Skeletal muscle tissue (tissue), 4 donors: ENCODE results near the gene ARHGAP1. TPM values are rescaled to one million over a fixed set of nuclear protein-coding genes. Genes with fewer than 3 reads are reported as not detected.
A peak's percentile ranks its signal among the peaks of the same experiment; 100 is the strongest.

Source experiments
- H3K27ac ChIP-seq: one replicate; pipeline ENCODE4 v1.7.0; 2013; ENCODE audit warnings: mild to moderate bottlenecking, low read depth, low read length, inconsistent platforms
- H3K27me3 ChIP-seq, 3 donors: one replicate each; pipeline ENCODE4 v1.7.0; 2013; ENCODE audit warnings: low read length in 3 of 3; ENCODE audit not compliant: control insufficient read depth in 3 of 3, insufficient read depth in 3 of 3
- H3K36me3 ChIP-seq, 3 donors: one replicate each; pipeline ENCODE4 v1.7.0; 2013; ENCODE audit warnings: low read length in 3 of 3; ENCODE audit not compliant: control insufficient read depth in 3 of 3, insufficient read depth in 3 of 3
- H3K4me1 ChIP-seq, 3 donors: one replicate each; pipeline ENCODE4 v1.7.0; 2013; ENCODE audit warnings: low read length in 3 of 3, mild to moderate bottlenecking in 3 of 3; ENCODE audit not compliant: control insufficient read depth in 3 of 3, insufficient read depth in 3 of 3
- H3K4me3 ChIP-seq, 3 donors: one replicate each; pipeline ENCODE4 v1.7.0; 2013; ENCODE audit warnings: low read length in 3 of 3
- H3K9ac ChIP-seq, 3 donors: one replicate each; pipeline ENCODE4 v1.7.0; 2013; ENCODE audit warnings: low read length in 3 of 3, mild to moderate bottlenecking in 3 of 3, moderate library complexity in 2 of 3, low read depth in 1 of 3
- H3K9me3 ChIP-seq, 3 donors: one replicate each; pipeline ENCODE4 v1.7.0; 2013; ENCODE audit warnings: low read length in 3 of 3; ENCODE audit not compliant: control insufficient read depth in 3 of 3
- total RNA-seq: library from RNA; depleted of rRNA; stranded (reverse); fragments of >200 nt; gene quantifications from one replicate; pipeline ENCODE4 v1.2.3, GENCODE V29; 2014
- donor health status: Osteomylitis.

ARHGAP1 gene
- total RNA-seq, 1 donor from 2014 or later = 19.8 TPM

DNA sequence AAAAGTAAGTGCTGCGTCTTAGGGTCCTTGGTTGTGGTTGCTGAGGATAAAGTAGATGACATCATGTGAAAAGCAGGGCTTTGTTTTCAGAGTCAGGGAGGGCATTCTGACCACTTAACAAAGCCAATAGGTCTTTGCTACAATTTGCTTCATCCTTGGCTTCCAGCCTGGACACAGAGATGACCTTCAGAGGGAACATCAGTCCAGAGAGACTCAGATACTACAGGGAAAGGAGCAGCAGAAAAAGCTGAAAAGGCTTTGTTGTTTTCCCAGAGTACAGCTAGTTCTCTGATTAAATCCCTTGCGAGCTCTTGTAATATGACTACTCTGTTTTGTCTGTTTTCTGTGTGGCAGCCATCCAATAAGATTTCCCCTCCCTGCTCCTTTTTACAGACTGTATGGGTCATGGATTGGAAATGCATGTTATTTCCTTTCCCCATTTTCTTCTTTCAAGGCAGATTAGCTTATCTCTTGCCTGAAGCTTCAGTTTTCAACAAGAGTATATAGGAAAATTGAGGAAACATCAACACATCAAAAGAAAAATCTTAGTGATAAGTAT is 51.2 kb downstream of the ARHGAP1 start:
- Histone ChIP-seq H3K4me3 (no peak overlapping the region), H3K36me3 (peaks cover 32 to 62% (median 51%) of the 10 kb centered on the region in 3 donors), H3K9me3 (no peaks in the 10 kb centered on the region), H3K9ac (no peak overlapping the region), H3K27ac (peak overlapping the region; percentile 44), H3K27me3 (no peaks in the 10 kb centered on the region), H3K4me1 (peaks cover 0 to 11% (median 0%) of the 10 kb centered on the region in 3 donors)

DNA sequence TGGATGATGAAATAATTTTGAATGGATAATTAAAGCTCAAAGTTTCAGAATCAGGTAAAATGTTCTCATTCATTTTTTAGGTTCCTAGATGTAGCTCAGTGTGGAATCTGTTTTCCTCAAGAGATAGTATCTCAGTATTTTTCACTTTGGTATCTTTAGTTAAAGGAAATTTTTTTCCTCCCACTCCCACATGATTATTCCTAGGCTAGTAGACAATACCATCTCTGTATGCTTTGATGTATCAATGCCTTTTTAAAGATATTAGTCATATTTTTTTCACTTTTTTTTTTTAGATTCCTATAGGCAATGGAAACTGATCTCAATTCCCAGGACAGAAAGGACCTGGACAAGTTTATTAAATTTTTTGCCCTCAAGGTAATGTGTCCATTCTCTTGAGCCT is 56.4 kb downstream of the ARHGAP1 start:
- H3K27me3 ChIP-seq = no peaks in the 10 kb centered on the region
- H3K9ac ChIP-seq = no peak overlapping the region
- H3K4me3 ChIP-seq = no peak overlapping the region
- H3K4me1 ChIP-seq = peaks cover 0 to under 1% (median 0%) of the 10 kb centered on the region in 3 donors
- no peaks in the 10 kb centered on the region for H3K9me3 ChIP-seq
- no peak overlapping the region for H3K27ac ChIP-seq
- peaks cover 17 to 30% (median 30%) of the 10 kb centered on the region in 3 donors for H3K36me3 ChIP-seq

DNA sequence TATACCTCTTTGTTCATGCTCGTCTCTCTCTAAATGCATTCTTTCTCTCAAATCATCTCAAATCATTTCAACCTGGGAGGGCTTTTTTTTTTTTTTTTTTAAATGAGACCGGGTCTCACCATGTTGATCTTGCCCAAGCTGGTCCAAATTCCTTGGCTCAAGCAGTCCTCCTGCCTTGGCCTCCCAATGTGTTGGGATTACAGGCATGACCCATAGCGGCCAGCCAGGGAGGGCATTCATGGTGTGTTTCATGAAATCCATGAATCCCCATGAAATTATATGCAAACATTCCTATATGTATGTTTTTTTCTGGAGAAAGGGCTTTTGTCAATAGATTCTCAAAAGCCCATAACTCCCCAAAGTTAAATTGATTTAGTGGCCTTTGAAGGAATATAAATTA is 56.9 kb downstream of the ARHGAP1 start:
- Histone ChIP-seq H3K36me3 (peaks cover 16 to 30% (median 30%) of the 10 kb centered on the region in 3 donors), H3K27me3 (no peaks in the 10 kb centered on the region), H3K4me3 (no peak overlapping the region), H3K4me1 (no peaks in the 10 kb centered on the region), H3K9ac (no peak overlapping the region), H3K9me3 (no peaks in the 10 kb centered on the region), H3K27ac (no peak overlapping the region)

DNA sequence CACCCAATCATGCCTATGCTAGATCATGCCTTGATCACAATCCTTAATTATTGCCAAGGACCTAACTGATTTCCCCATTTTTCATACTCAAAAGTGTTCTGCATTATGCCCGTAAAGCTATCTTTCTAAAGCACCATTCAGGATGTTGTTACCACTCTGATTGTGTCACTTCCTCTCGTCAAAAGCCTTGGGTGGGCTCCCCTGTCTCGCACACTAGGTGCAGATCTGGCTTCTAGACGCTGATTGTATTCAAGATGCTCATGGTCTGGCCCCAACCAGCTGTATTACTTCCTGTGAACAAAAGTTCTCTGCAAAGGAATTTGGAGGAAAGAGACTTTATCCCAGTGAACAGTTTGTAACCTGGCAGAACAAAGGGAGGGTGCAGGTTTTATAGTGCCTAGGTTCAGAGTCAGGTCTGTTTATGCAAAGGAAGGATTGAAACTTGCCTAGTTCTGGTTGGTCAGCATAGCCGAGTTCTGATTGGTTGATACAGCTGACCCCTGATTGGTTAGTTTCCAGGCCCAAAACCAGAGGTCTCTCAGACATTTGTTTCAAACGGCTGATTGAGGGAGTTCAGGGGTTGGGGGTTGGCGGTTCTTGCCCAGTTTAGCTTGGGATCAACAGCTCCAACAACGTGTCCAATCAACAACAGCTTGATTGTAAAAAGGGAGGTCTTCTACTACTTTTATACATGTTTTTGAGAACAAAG is 57.6 kb downstream of the ARHGAP1 start:
- no peak overlapping the region for H3K9ac ChIP-seq
- no peaks in the 10 kb centered on the region for H3K27me3 ChIP-seq
- H3K4me3 ChIP-seq = no peak overlapping the region
- peaks cover 15 to 30% (median 29%) of the 10 kb centered on the region in 3 donors for H3K36me3 ChIP-seq
- no peaks in the 10 kb centered on the region for H3K4me1 ChIP-seq
- H3K27ac ChIP-seq = no peak overlapping the region
- H3K9me3 ChIP-seq = no peaks in the 10 kb centered on the region

DNA sequence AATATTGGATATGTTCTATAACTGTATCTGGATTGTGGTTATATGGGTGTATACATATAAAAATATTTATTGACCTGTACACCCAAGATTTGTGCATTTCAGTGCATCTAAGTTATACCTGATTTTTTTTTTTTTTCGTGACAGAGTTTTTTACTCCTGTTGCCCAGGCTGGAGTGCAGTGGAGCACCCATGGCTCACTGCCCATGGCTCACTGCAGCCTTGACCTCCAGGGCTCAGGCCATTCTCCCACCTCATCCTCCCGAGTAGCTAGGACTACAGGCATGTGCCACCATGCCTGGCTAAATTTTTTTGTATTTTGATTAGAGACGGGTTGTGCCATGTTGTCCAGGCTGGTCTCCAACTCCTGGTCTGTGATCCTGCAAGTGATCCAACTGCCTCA is 58.8 kb downstream of the ARHGAP1 start:
- H3K9ac ChIP-seq = no peak overlapping the region
- H3K27me3 ChIP-seq = no peaks in the 10 kb centered on the region
- no peaks in the 10 kb centered on the region for H3K9me3 ChIP-seq
- no peaks in the 10 kb centered on the region for H3K4me1 ChIP-seq
- peaks cover 9 to 20% (median 19%) of the 10 kb centered on the region in 3 donors for H3K36me3 ChIP-seq
- H3K27ac ChIP-seq = no peak overlapping the region
- H3K4me3 ChIP-seq = no peak overlapping the region

DNA sequence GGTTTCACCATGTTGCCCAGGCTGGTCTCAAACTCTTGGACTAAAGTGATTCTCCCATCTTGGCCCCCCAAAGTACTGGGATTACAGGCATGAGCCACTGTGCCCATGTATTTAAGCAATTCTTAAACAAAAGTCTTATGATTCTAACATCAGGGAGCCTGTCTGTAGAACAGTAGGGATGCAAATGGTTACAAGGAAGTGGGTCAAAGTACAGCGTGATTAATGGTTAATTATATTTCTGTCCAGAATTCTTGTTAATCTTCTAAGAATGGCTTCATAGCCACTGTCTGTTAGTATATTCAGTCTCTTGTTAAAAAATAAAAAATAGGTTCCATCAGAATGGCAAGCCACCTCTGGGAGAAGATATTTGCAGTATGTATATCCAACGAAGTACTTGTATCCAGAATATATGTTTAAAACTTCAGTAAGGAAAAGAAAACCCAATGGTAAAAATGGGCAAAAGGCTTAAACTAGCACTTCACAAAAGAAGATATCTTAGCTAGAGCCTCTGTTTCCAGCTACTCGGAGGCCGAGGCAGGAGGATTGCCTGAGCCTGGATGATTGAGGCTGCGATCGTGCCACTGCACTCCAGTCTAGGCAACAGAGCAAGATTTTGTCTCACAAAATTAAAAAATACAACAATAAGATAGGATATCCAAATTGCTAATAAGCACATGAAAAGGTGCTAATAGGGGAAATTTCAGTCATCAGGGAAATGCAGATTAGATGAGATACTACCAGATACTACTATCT is 60.2 kb downstream of the ARHGAP1 start:
- Histone ChIP-seq H3K4me3 (no peak overlapping the region), H3K36me3 (peaks cover 0 to 14% (median 5%) of the 10 kb centered on the region in 3 donors), H3K27me3 (no peaks in the 10 kb centered on the region), H3K9ac (no peak overlapping the region), H3K9me3 (no peaks in the 10 kb centered on the region), H3K27ac (no peak overlapping the region), H3K4me1 (no peaks in the 10 kb centered on the region)

DNA sequence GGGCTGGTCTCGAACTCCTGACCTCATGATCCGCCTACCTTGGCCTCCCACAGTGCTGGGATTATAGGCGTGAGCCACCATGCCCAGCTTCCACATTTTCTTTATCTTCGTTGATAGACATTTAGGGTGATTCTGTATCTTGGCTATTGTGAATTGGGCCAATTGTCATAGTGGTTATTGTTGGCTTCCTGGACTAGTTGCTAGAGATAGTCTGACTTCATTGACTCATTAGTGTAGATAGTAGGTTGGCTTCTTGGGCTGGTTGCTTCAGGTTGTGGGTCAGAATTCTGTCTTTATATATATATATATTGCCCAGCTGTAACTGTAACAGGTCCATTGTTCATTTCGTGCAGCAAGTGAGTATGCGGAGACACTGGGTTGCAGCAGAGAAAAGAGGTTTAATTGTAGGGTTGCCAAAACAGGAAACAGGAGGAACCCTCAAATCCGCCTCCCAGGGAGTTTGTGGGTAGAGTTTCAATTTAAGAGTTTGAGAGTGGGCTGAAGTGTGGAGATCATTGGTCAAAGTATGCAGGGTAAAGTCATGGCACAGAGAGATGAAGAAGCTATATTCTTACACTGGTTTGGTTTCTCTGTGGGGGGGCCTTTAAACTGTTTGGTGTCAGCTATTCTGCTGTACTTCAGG is 61.1 kb downstream of the ARHGAP1 start:
- Histone ChIP-seq H3K4me3 (no peak overlapping the region), H3K27ac (no peak overlapping the region), H3K9ac (no peak overlapping the region), H3K27me3 (no peaks in the 10 kb centered on the region), H3K9me3 (no peaks in the 10 kb centered on the region), H3K36me3 (peaks cover 0 to 8% (median 0%) of the 10 kb centered on the region in 3 donors), H3K4me1 (no peaks in the 10 kb centered on the region)

DNA sequence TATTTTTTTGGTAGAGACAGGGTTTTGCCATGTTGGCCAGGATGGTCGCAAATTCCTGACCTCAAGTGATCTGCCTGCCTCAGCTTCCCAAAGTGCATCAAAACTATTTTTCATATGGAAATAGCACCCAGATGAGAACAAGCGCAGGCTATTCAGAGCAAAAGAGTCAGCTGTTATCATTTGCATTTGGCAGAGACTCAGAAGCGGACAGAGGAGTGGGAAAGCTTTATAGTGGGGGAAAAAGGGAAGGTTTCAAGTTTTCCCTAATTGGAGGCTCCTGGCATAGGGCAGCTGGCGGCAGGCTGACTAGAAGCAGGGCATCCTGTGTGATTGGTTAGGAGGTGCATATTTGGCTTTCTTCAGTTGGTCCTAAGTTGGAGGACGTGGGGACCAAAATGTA is 62.9 kb downstream of the ARHGAP1 start:
- Histone ChIP-seq H3K36me3 (peaks cover 0 to 10% (median 2%) of the 10 kb centered on the region in 3 donors), H3K27me3 (no peaks in the 10 kb centered on the region)

DNA sequence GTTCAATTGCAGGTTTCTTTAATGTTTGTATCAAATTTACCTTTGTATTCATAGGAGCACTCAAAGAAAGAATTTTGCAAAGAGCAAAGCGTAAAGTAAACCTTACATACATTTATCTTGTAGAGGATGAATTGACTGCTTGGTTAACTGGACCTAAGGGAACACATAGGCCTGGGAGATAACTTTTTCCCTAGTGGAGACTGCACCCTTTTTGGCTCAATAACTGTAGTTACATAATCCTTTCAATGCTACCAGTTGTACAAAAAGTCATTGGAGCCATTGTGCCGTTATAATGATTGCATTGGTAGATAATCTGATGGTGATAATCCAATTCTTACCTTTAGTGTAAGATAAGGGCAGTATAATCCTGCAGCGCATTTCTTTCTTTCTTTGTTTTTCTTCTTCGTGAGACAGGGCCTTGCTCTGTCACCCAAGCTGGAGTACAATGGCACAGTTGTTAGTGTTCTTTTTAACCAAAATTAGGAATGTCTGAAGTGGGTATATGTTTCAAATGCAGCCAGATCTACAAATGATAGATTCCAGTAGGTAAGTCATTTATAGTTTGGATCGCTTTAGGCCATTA is 64.8 kb downstream of the ARHGAP1 start:
- no peaks in the 10 kb centered on the region for H3K4me1 ChIP-seq
- no peak overlapping the region for H3K4me3 ChIP-seq
- H3K9ac ChIP-seq = no peak overlapping the region
- H3K36me3 ChIP-seq = peaks cover 3 to 22% (median 16%) of the 10 kb centered on the region in 3 donors
- no peaks in the 10 kb centered on the region for H3K27me3 ChIP-seq
- H3K27ac ChIP-seq = no peak overlapping the region
- H3K9me3 ChIP-seq = no peaks in the 10 kb centered on the region

More for the DNA sequence above, 62.9 kb downstream of the ARHGAP1 start:
- Histone ChIP-seq H3K4me3 (no peak overlapping the region), H3K27ac (no peak overlapping the region), H3K9ac (no peak overlapping the region), H3K4me1 (no peaks in the 10 kb centered on the region), H3K9me3 (no peaks in the 10 kb centered on the region)
